Body of pancreas (tissue), 4 donors: ENCODE data around the gene SHISAL1.

Experiments
- POLR2A ChIP-seq, 3 donors: fragments of 450-650 bp; IDR thresholded peaks; one replicate each; pipeline ENCODE4 v1.6.1; 2016; ENCODE audit warnings: antibody characterized with exemption in 3 of 3, mild to moderate bottlenecking in 2 of 3
- TF ChIP-seq, protein P1 (sequence below), 7 experiments: fragments of 450-650 bp in 4 of 7; fragments of 200-600 bp in 3 of 7; sonication (generic) in 3 of 7; IDR thresholded peaks; one replicate each; pipeline ENCODE4 v1.5.1; 2016 to 2019; ENCODE audit warnings: antibody characterized with exemption in 7 of 7

DNA sequence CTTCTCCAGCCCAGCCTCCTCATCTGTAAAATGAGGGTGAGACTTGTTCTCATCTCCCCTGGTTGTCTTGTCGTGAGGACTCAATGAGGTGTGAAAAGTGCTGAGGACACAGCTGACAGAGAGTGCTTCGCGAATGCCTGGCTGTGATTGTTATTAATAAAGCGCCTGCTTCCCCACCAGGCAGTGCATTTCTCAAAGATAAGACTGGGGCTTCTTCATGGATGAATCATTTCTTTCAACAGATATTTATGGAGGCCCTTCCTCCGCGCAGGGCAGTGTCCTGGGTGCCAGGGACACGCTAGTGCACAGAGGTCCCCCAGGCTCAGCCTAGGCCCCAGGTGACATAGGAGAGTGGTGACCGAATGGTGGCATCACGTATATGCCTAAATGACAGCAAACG lies 34.3 kb upstream of the SHISAL1 start:
- no peak for TF ChIP-seq POLR2A (IDR thresholded peaks at IDR 0.05)
- TF ChIP-seq, protein P1, sequence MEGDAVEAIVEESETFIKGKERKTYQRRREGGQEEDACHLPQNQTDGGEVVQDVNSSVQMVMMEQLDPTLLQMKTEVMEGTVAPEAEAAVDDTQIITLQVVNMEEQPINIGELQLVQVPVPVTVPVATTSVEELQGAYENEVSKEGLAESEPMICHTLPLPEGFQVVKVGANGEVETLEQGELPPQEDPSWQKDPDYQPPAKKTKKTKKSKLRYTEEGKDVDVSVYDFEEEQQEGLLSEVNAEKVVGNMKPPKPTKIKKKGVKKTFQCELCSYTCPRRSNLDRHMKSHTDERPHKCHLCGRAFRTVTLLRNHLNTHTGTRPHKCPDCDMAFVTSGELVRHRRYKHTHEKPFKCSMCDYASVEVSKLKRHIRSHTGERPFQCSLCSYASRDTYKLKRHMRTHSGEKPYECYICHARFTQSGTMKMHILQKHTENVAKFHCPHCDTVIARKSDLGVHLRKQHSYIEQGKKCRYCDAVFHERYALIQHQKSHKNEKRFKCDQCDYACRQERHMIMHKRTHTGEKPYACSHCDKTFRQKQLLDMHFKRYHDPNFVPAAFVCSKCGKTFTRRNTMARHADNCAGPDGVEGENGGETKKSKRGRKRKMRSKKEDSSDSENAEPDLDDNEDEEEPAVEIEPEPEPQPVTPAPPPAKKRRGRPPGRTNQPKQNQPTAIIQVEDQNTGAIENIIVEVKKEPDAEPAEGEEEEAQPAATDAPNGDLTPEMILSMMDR (IDR thresholded peaks at IDR 0.05), result no peak
